Body of pancreas (tissue), 4 donors: ENCODE results near the gene PLIN4. TPM values are rescaled to one million over a fixed set of nuclear protein-coding genes. Genes with fewer than 3 reads are reported as not detected.

Source experiments
- ATAC-seq: fragments of 150-250 bp; one replicate; pipeline ENCODE4 v1.9.1; 2016
- DNase-seq, 4 donors: peaks; one replicate each; pipeline ENCODE4 v3.0.0-alpha.2; 2019
- H3K27ac ChIP-seq, 4 donors: fragments of 200-600 bp; sonication (generic); 1 replicate in 3 of 4; 2 replicates in 1 of 4; pipeline versions ENCODE4 v1.5.1 to v1.6.1; 2016 to 2019; ENCODE audit warnings: mild to moderate bottlenecking in 1 of 4, mixed read lengths in 1 of 4, moderate library complexity in 1 of 4
- H3K27me3 ChIP-seq, 2 donors: fragments of 200-600 bp; sonication (generic); one replicate each; pipeline ENCODE4 v1.6.0; 2016; ENCODE audit warnings: mild to moderate bottlenecking in 1 of 2
- H3K36me3 ChIP-seq, 2 donors: fragments of 200-600 bp; sonication (generic); replicated peaks in 1 of 2; 2 replicates each; pipeline ENCODE4 v1.5.1; 2016; ENCODE audit warnings: low read depth in 2 of 2; ENCODE audit not compliant: insufficient read depth in 1 of 2
- H3K4me1 ChIP-seq: fragments of 200-600 bp; sonication (generic); one replicate; pipeline ENCODE4 v1.6.0; 2016
- H3K4me3 ChIP-seq, 2 donors: fragments of 200-600 bp; sonication (generic); 1 replicate in 1 of 2; 2 replicates in 1 of 2; pipeline ENCODE4 v1.5.1; 2016 to 2019
- H3K9me3 ChIP-seq, 3 donors: fragments of 200-600 bp; sonication (generic); 1 replicate in 2 of 3; 2 replicates in 1 of 3; pipeline ENCODE4 v1.5.1; 2016
- CTCF ChIP-seq, 7 experiments: fragments of 450-650 bp in 4 of 7; fragments of 200-600 bp in 3 of 7; sonication (generic) in 3 of 7; IDR thresholded peaks; one replicate each; pipeline ENCODE4 v1.5.1; 2016 to 2019; ENCODE audit warnings: antibody characterized with exemption in 7 of 7
- POLR2A ChIP-seq, 3 donors: fragments of 450-650 bp; IDR thresholded peaks; one replicate each; pipeline ENCODE4 v1.6.1; 2016; ENCODE audit warnings: antibody characterized with exemption in 3 of 3, mild to moderate bottlenecking in 2 of 3
- WGBS, 2 donors: methylation state at CpG; one replicate each; pipeline ENCODE4 v1.1.5; 2017; 5-methylcytosine and 5-hydroxymethylcytosine counted together
- intact Hi-C: fragments of 100-400 bp; cut with DNase I; formaldehyde crosslinking; loops from one replicate; pipeline ENCODE4 v1.15.1; 2023
- total RNA-seq, 2 donors: library from RNA; depleted of rRNA; stranded (reverse); fragments of >200 nt; gene quantifications; one replicate each; pipeline ENCODE4 v1.1.0, GENCODE V29; 2016

Gene PLIN4
- total RNA-seq, 2 donors from 2014 or later, result 18.9 to 125 TPM

- ATAC-seq (no peak), DNase-seq (no peak)
- Histone ChIP-seq H3K36me3 (peaks cover 0 to 2% of the 10 kb centered on the region in 2 donors), H3K27ac (peak within 1 kb of the TSS; percentile 62 to 82 (median 74)), H3K27me3 (no peaks in the 10 kb centered on the region), H3K4me1 (peaks cover 25% of the 10 kb centered on the region), H3K4me3 (peak within 1 kb of the TSS; percentile 68 to 99), H3K9me3 (no peaks in the 10 kb centered on the region)
- TF ChIP-seq POLR2A (IDR thresholded peaks at IDR 0.05) (no peak), CTCF (IDR thresholded peaks at IDR 0.05) (no peak)
- 0% methylated on average over 5 to 36 of the region's 71 CpGs for WGBS, 2 donors
- intact Hi-C loops, result no loop called here
These were observed 45.9 kb downstream of the PLIN4 start, which contains the start of gene HDGFL2 for GRCh38 chr19:4472174-4472974. HDGFL2 (plus strand) TSS chr19:4472297; CDS start chr19:4472351, 54 bp downstream.

- H3K4me1 ChIP-seq, result peaks cover 25% of the 10 kb centered on the region
- ATAC-seq (peak; percentile 93), DNase-seq (peak; percentile 98 to 100 (median 99))
- H3K4me3 ChIP-seq, result peak overlapping the region in 1 of 2 donors; percentile 68
- TF ChIP-seq POLR2A (IDR thresholded peaks at IDR 0.05) (peak in 2 of 3 donors; percentile 74 to 77), CTCF (IDR thresholded peaks at IDR 0.05) (no peak)
- WGBS, 2 donors, result 0 to 1% methylated on average over 30 of the region's 33 CpGs
- H3K9me3 ChIP-seq, result no peaks in the 10 kb centered on the region
- H3K36me3 ChIP-seq, result no peaks in the 10 kb centered on the region
- no peaks in the 10 kb centered on the region for H3K27me3 ChIP-seq
- peak overlapping the region; percentile 48 to 82 (median 74) for H3K27ac ChIP-seq
- intact Hi-C loops, result no loop called here
These were observed 46.7 kb downstream of the PLIN4 start for GRCh38 chr19:4471403-4472173.

GRCh38 chr19:4467835-4468234 lies 50.5 kb downstream of the PLIN4 start:
- TF ChIP-seq CTCF (IDR thresholded peaks at IDR 0.05), result no peak
- Histone ChIP-seq H3K27ac (no peak overlapping the region), H3K9me3 (no peaks in the 10 kb centered on the region), H3K27me3 (no peaks in the 10 kb centered on the region), H3K36me3 (no peaks in the 10 kb centered on the region), H3K4me3 (no peak overlapping the region), H3K4me1 (peaks cover 6% of the 10 kb centered on the region)
- intact Hi-C loops, result no loop called here
- DNase-seq (no peak), ATAC-seq (no peak)
- WGBS, 2 donors, result 69 to 90% methylated on average over 3 of the region's 3 CpGs

- intact Hi-C loops, result no loop called here
- H3K4me3 ChIP-seq, result no peak overlapping the region
- H3K4me1 ChIP-seq, result no peaks in the 10 kb centered on the region
- no peaks in the 10 kb centered on the region for H3K36me3 ChIP-seq
- H3K27ac ChIP-seq, result no peak overlapping the region
- ATAC-seq (no peak), DNase-seq (no peak)
- 67 to 74% methylated on average over 8 of the region's 8 CpGs for WGBS, 2 donors
- TF ChIP-seq POLR2A (IDR thresholded peaks at IDR 0.05) (no peak), CTCF (IDR thresholded peaks at IDR 0.05) (no peak)
- no peaks in the 10 kb centered on the region for H3K27me3 ChIP-seq
- no peaks in the 10 kb centered on the region for H3K9me3 ChIP-seq
These were observed 53.3 kb downstream of the PLIN4 start for GRCh38 chr19:4464815-4465581.
